Esophagus squamous epithelium (tissue), 5 donors: ENCODE data around the gene RPUSD2. TPM values are rescaled to one million over a fixed set of nuclear protein-coding genes. Genes with fewer than 3 reads are reported as not detected.
A peak's percentile ranks its signal among the peaks of the same experiment; 100 is the strongest.

Experiments
- DNase-seq: peaks from one replicate; lab custom pipeline; 2025; lab: John Stamatoyannopoulos, UW
- H3K27ac ChIP-seq, 4 donors: fragments of 200-600 bp; sonication (generic); one replicate each; pipeline ENCODE4 v1.5.1; 2016 to 2019; ENCODE audit warnings: mild to moderate bottlenecking in 1 of 4
- H3K27me3 ChIP-seq, 4 donors: fragments of 200-600 bp; sonication (generic); 1 replicate in 3 of 4; 2 replicates in 1 of 4; pipeline versions ENCODE4 v1.5.1 to v1.6.0; 2017 to 2021; ENCODE audit warnings: antibody characterized with exemption in 1 of 4
- H3K36me3 ChIP-seq, 3 donors: fragments of 200-600 bp; sonication (generic); one replicate each; pipeline ENCODE4 v1.5.1; 2016 to 2019
- H3K4me1 ChIP-seq, 3 donors: fragments of 200-600 bp; sonication (generic); one replicate each; pipeline ENCODE4 v1.5.1; 2017 to 2019
- H3K4me3 ChIP-seq, 4 donors: fragments of 200-600 bp; sonication (generic); 1 replicate in 3 of 4; 2 replicates in 1 of 4; pipeline ENCODE4 v1.5.1; 2016 to 2019; ENCODE audit warnings: mild to moderate bottlenecking in 2 of 4, moderate library complexity in 1 of 4
- H3K9me3 ChIP-seq, 3 donors: fragments of 200-600 bp; sonication (generic); one replicate each; pipeline ENCODE4 v1.5.1; 2016 to 2019
- POLR2A ChIP-seq, 4 donors: fragments of 450-650 bp; IDR thresholded peaks; one replicate each; pipeline ENCODE4 v1.6.1; 2017; ENCODE audit warnings: antibody characterized with exemption in 4 of 4, mild to moderate bottlenecking in 4 of 4, moderate library complexity in 3 of 4
- WGBS, 2 donors: methylation state at CpG; one replicate each; pipeline ENCODE4 v1.1.5; 2018; 5-methylcytosine and 5-hydroxymethylcytosine counted together
- intact Hi-C: fragments of 100-400 bp; cut with DNase I; formaldehyde crosslinking; loops from one replicate; pipeline ENCODE4 v1.15.0; 2022
- total RNA-seq, 4 donors: library from RNA; depleted of rRNA; stranded (reverse); fragments of >200 nt; gene quantifications; one replicate each; pipeline ENCODE4 v1.1.0, GENCODE V29; 2016
- TF ChIP-seq, protein P1 (sequence below), 6 experiments: fragments of 450-650 bp in 4 of 6; fragments of 200-600 bp in 2 of 6; sonication (generic) in 2 of 6; IDR thresholded peaks; one replicate each; pipeline ENCODE4 v1.5.1; 2016 to 2019; ENCODE audit warnings: antibody characterized with exemption in 6 of 6, mild to moderate bottlenecking in 4 of 6, moderate library complexity in 4 of 6
- donor health status: DM: yes; HTN: yes; CAD: no.

Gene RPUSD2
- total RNA-seq, 4 donors from 2014 or later, result 4.3 to 10.3 (median 6.7) TPM

- peaks cover 0 to 20% (median under 1%) of the 10 kb centered on the region in 3 donors for H3K4me1 ChIP-seq
- H3K27ac ChIP-seq, result peak overlapping the region in 2 of 4 donors; percentile 93 to 96
- H3K27me3 ChIP-seq, result peaks cover 0 to 8% (median 0%) of the 10 kb centered on the region in 4 donors
- H3K4me3 ChIP-seq, result peak overlapping the region; percentile 62 to 78 (median 74)
- TF ChIP-seq POLR2A (IDR thresholded peaks at IDR 0.05), result no peak
- TF ChIP-seq, protein P1, sequence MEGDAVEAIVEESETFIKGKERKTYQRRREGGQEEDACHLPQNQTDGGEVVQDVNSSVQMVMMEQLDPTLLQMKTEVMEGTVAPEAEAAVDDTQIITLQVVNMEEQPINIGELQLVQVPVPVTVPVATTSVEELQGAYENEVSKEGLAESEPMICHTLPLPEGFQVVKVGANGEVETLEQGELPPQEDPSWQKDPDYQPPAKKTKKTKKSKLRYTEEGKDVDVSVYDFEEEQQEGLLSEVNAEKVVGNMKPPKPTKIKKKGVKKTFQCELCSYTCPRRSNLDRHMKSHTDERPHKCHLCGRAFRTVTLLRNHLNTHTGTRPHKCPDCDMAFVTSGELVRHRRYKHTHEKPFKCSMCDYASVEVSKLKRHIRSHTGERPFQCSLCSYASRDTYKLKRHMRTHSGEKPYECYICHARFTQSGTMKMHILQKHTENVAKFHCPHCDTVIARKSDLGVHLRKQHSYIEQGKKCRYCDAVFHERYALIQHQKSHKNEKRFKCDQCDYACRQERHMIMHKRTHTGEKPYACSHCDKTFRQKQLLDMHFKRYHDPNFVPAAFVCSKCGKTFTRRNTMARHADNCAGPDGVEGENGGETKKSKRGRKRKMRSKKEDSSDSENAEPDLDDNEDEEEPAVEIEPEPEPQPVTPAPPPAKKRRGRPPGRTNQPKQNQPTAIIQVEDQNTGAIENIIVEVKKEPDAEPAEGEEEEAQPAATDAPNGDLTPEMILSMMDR (IDR thresholded peaks at IDR 0.05), result no peak
- no peaks in the 10 kb centered on the region for H3K9me3 ChIP-seq
- DNase-seq, result no peak
- 33 to 37% methylated on average over 5 of the region's 5 CpGs for WGBS, 2 donors
- no peaks in the 10 kb centered on the region for H3K36me3 ChIP-seq
- intact Hi-C loops, result no loop called here
These were observed 26.1 kb downstream of the RPUSD2 start for GRCh38 chr15:40595219-40595618.

- Histone ChIP-seq H3K4me3 (no peak overlapping the region), H3K36me3 (no peaks in the 10 kb centered on the region), H3K4me1 (peaks cover 0 to 17% (median 0%) of the 10 kb centered on the region in 3 donors), H3K9me3 (no peaks in the 10 kb centered on the region), H3K27me3 (peaks cover 0 to 8% (median 0%) of the 10 kb centered on the region in 4 donors), H3K27ac (no peak overlapping the region)
- no peak for TF ChIP-seq POLR2A (IDR thresholded peaks at IDR 0.05)
- TF ChIP-seq, protein P1 (IDR thresholded peaks at IDR 0.05), result no peak
- DNase-seq, result no peak
- intact Hi-C loops, result no loop called here
- 76% methylated on average over 5 of the region's 5 CpGs for WGBS, 2 donors
These were observed 26.7 kb downstream of the RPUSD2 start for GRCh38 chr15:40595773-40596172.

DNA sequence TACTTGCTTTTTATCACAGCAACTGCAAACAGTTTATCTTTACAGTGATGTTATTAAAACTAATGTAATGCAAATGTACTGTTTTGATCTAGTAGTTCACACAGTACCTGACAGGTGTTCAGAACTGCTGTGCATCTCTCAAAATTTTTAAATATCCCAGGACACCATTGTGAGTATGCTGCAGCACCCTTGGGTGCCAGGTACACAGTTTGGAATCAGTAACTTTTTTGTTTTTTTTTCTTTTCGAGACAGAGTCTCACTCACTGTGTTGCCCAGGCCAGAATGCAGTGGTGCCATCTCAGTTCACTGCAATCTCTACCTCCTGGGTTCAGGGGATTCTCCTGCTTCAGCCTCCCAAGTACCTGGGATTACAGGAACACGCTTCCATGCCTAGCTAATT is 27.9 kb downstream of the RPUSD2 start:
- DNase-seq, result no peak
- Histone ChIP-seq H3K9me3 (no peaks in the 10 kb centered on the region), H3K27ac (no peak overlapping the region), H3K4me3 (no peak overlapping the region), H3K36me3 (no peaks in the 10 kb centered on the region), H3K4me1 (peaks cover 0 to 17% (median 0%) of the 10 kb centered on the region in 3 donors), H3K27me3 (peaks cover 0 to 8% (median 0%) of the 10 kb centered on the region in 4 donors)
- TF ChIP-seq POLR2A (IDR thresholded peaks at IDR 0.05), result no peak
- TF ChIP-seq, protein P1 (IDR thresholded peaks at IDR 0.05), result no peak
- intact Hi-C loops, result no loop called here
- 90 to 96% methylated on average over 2 of the region's 2 CpGs for WGBS, 2 donors

DNA sequence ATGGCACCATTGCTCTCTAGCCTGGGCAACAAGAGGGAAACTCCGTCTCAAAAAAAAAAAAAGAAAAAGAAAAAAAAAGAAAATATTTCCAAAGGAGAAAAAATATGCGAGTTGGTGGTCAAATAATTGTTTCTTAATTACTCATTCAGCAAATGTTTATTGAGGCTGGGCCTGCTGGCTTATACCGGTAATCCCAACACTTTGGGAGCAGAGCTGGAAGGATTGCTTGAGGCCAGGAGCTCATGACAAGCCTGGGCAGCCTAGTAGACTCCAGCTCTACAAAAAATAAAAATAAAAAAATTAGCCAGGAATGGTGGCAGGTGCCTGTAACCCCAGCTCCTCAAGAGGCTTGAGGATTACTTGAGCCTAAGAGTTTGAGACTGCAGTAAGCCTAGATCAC is 29.0 kb downstream of the RPUSD2 start:
- peaks cover 0 to 17% (median 0%) of the 10 kb centered on the region in 3 donors for H3K4me1 ChIP-seq
- TF ChIP-seq POLR2A (IDR thresholded peaks at IDR 0.05), result no peak
- TF ChIP-seq, protein P1 (IDR thresholded peaks at IDR 0.05), result no peak
- DNase-seq, result no peak
- H3K9me3 ChIP-seq, result no peaks in the 10 kb centered on the region
- 38 to 42% methylated on average over 3 of the region's 3 CpGs for WGBS, 2 donors
- H3K27ac ChIP-seq, result no peak overlapping the region
- H3K4me3 ChIP-seq, result no peak overlapping the region
- H3K27me3 ChIP-seq, result peaks cover 0 to 8% (median 0%) of the 10 kb centered on the region in 4 donors
- intact Hi-C loops, result no loop called here
- H3K36me3 ChIP-seq, result no peaks in the 10 kb centered on the region

DNA sequence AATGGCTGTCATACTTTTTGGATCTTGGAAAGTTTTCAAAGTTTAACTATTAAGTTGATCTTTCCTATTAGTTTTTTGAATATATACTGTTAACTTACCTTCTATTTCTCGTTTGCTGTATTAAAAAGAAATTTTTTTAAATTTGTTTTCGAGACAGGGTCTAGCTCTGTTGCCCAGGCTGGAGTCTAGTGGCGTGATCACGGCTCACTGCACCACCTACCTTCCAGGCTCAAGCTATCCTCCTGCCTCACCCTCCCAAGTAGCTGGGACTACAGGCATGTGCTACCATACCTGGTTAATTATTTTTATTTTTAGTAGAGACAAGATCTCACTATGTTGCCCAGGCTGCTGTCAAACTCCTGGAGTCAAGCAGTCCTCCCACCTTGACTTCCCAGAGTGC is 29.6 kb downstream of the RPUSD2 start:
- Histone ChIP-seq H3K27ac (no peak overlapping the region), H3K27me3 (peaks cover 0 to 8% (median 0%) of the 10 kb centered on the region in 4 donors), H3K36me3 (no peaks in the 10 kb centered on the region), H3K4me3 (no peak overlapping the region), H3K9me3 (no peaks in the 10 kb centered on the region), H3K4me1 (peaks cover 0 to 17% (median 0%) of the 10 kb centered on the region in 3 donors)
- intact Hi-C loops, result no loop called here
- TF ChIP-seq, protein P1 (IDR thresholded peaks at IDR 0.05), result no peak
- no peak for TF ChIP-seq POLR2A (IDR thresholded peaks at IDR 0.05)
- DNase-seq, result no peak
- WGBS, 2 donors, result 77 to 96% methylated on average over 4 of the region's 4 CpGs
